ENCODE measurements around the gene NAALADL2.

Gene NAALADL2

DNA sequence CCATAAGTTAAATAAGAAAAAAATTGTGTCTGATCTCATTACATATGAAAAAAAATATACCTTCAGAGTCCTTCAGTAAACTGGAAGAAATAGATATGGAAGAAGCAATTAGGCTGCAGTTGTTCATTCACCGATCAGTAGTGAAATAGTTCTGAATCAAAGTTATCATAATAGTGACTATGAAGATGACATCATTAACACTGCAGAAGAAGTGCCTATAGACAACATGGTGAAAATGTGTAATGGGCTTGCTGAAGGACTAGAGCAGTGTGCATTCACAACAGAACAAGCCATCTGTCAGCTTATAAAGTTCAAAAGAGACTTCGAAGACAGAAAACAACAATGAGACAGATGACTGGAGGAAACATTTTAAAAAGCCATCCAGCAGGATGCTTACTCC lies 144.5 kb downstream of the NAALADL2 start:
- TF ChIP-seq, protein P1, sequence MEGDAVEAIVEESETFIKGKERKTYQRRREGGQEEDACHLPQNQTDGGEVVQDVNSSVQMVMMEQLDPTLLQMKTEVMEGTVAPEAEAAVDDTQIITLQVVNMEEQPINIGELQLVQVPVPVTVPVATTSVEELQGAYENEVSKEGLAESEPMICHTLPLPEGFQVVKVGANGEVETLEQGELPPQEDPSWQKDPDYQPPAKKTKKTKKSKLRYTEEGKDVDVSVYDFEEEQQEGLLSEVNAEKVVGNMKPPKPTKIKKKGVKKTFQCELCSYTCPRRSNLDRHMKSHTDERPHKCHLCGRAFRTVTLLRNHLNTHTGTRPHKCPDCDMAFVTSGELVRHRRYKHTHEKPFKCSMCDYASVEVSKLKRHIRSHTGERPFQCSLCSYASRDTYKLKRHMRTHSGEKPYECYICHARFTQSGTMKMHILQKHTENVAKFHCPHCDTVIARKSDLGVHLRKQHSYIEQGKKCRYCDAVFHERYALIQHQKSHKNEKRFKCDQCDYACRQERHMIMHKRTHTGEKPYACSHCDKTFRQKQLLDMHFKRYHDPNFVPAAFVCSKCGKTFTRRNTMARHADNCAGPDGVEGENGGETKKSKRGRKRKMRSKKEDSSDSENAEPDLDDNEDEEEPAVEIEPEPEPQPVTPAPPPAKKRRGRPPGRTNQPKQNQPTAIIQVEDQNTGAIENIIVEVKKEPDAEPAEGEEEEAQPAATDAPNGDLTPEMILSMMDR (conservative IDR thresholded peaks at IDR 0.05; ENCODE audit: low read depth, low read length), result no peak
- no peak overlapping the region for H3K4me3 ChIP-seq (ENCODE audit: low read depth, low read length)
- DNase-seq (ENCODE audit: low read depth), result no peak

GRCh38 chr3:175005193-175005592 lies 146.1 kb downstream of the NAALADL2 start:
- no peak for DNase-seq (ENCODE audit: low read depth)
- no peak overlapping the region for H3K4me3 ChIP-seq (ENCODE audit: low read depth, low read length)
- TF ChIP-seq, protein P1 (conservative IDR thresholded peaks at IDR 0.05; ENCODE audit: low read depth, low read length), result no peak

DNA sequence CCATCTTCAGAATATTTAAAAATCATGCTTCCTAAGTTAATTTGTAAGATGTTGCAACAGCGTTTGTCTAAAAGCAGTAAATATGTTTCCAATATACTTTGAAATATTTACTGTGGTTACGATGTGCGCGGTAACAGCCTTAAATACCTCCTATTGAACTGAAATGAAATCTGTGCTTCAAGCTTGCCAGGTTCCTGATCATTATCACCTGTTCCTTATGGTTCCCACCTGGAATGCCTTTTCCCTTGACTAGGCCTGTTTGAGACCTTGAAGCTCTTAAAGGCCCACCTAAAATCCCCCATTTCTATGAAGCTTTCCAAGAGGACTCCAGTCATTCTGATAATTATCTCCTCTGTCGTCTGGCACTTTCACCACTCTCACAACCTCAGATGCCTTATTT lies 146.7 kb downstream of the NAALADL2 start:
- no peak overlapping the region for H3K4me3 ChIP-seq (ENCODE audit: low read depth, low read length)

DNA sequence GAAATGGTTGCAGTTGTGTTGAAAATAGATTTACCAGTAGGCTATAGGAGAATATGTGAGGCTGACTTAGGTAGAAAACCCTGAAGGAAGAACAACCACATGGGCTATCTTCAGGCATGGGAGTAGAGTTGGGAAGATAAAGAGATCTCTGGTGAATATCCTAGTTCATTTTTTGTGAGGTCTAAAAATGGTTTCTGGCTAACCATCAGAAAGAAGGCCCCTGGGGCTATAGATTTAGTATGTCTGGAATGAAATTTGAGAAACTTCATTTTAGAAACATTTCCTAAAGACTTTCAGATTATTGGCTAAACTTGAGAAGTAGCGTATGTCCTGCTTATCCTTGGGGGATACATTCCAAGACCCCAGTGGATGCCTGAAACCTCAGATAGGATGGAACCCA lies 148.2 kb downstream of the NAALADL2 start:
- TF ChIP-seq, protein P1 (conservative IDR thresholded peaks at IDR 0.05; ENCODE audit: low read depth, low read length), result no peak
- H3K4me3 ChIP-seq (ENCODE audit: low read depth, low read length), result no peak overlapping the region
- no peak for DNase-seq (ENCODE audit: low read depth)

More for the DNA sequence above, 146.7 kb downstream of the NAALADL2 start:
- TF ChIP-seq, protein P1 (conservative IDR thresholded peaks at IDR 0.05; ENCODE audit: low read depth, low read length), result no peak
- no peak for DNase-seq (ENCODE audit: low read depth)

DNA sequence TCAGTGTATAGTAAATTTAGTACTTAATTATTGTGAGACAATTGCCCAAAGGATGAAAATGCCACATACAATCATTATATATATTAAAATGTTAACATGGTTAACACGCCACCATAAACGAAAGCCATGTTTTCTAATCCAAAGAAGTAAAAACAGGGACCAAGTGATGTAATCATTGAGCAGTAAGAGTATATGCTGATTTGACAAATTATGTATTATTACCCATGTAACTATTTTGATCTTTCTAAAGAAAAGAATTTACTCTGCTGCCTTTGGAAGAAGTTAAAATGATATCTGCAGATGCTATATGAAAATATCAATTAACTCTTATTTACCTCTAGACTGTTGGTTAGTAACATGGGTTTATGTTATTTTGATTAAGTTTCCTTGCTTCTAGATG lies 150.2 kb downstream of the NAALADL2 start:
- DNase-seq (ENCODE audit: low read depth), result no peak
- H3K4me3 ChIP-seq (ENCODE audit: low read depth, low read length), result no peak overlapping the region
- TF ChIP-seq, protein P1 (conservative IDR thresholded peaks at IDR 0.05; ENCODE audit: low read depth, low read length), result no peak

GRCh38 chr3:175015056-175015635 lies 156.0 kb downstream of the NAALADL2 start:
- TF ChIP-seq, protein P1 (conservative IDR thresholded peaks at IDR 0.05; ENCODE audit: low read depth, low read length), result no peak
- H3K4me3 ChIP-seq (ENCODE audit: low read depth, low read length), result no peak overlapping the region
- no peak for DNase-seq (ENCODE audit: low read depth)

Data from choroid plexus epithelial cell (primary cell).